SU-DHL-6 (cell line): Measurements from ENCODE around the gene NAA40.

Experiments used
- H2AFZ ChIP-seq: fragments of 200-600 bp; sonication (generic); 2 replicates; pipeline ENCODE4 v1.6.1; 2014; ENCODE audit warnings: low read depth, mild to moderate bottlenecking, moderate library complexity, mixed read lengths, antibody characterized with exemption, low read length; ENCODE audit not compliant: severe bottlenecking
- H3F3A ChIP-seq: fragments of 200-600 bp; shearing (Covaris generic); 2 replicates; pipeline ENCODE4 v1.6.0; 2016; ENCODE audit warnings: antibody characterized with exemption, mild to moderate bottlenecking; ENCODE audit not compliant: insufficient read depth
- H3K27ac ChIP-seq: fragments of 200-600 bp; sonication (generic); 2 replicates; pipeline ENCODE4 v1.5.1; 2016; ENCODE audit warnings: low read depth, mild to moderate bottlenecking, low read length, moderate library complexity, mixed read lengths
- H3K27me3 ChIP-seq: fragments of 200-600 bp; sonication (generic), shearing (Covaris generic); 2 replicates; pipeline ENCODE4 v1.6.0; 2014; ENCODE audit warnings: mild to moderate bottlenecking, low read length
- H3K36me3 ChIP-seq: fragments of 200-600 bp; sonication (generic); 2 replicates; pipeline ENCODE4 v1.6.1; 2014; ENCODE audit warnings: mild to moderate bottlenecking, low read length, mixed read lengths
- H3K4me2 ChIP-seq: fragments of 300-600, 200-600 bp; shearing (Covaris generic), sonication (generic); 2 replicates; pipeline ENCODE4 v1.6.0; 2014; ENCODE audit warnings: low read length, low read depth, mild to moderate bottlenecking; ENCODE audit not compliant: poor library complexity, severe bottlenecking
- H3K4me3 ChIP-seq: fragments of 200-600 bp; sonication (generic); 2 replicates; pipeline ENCODE4 v1.5.1; 2014; ENCODE audit warnings: antibody characterized with exemption, low read length, mild to moderate bottlenecking, mixed read lengths; ENCODE audit not compliant: insufficient read depth, poor library complexity, severe bottlenecking
- H3K79me2 ChIP-seq: fragments of 200-600 bp; sonication (generic); 2 replicates; pipeline ENCODE4 v1.6.1; 2014; ENCODE audit warnings: mild to moderate bottlenecking, low read length, moderate library complexity; ENCODE audit not compliant: insufficient read depth
- H3K9ac ChIP-seq: fragments of 200-600 bp; sonication (generic); 2 replicates; pipeline ENCODE4 v1.7.0; 2014; ENCODE audit warnings: mild to moderate bottlenecking, low read length
- H3K9me2 ChIP-seq: fragments of 200-600 bp; sonication (generic); replicated peaks from 2 replicates; pipeline ENCODE4 v1.6.1; 2014; ENCODE audit warnings: low read length; ENCODE audit not compliant: insufficient read depth
- H3K9me3 ChIP-seq: fragments of 200-600 bp; sonication (generic); 2 replicates; pipeline ENCODE4 v1.6.1; 2014; ENCODE audit warnings: low read length, mixed read lengths; ENCODE audit not compliant: insufficient read depth
- H4K20me1 ChIP-seq: fragments of 200-600 bp; sonication (generic); 2 replicates; pipeline ENCODE4 v1.6.1; 2014; ENCODE audit warnings: low read depth, mild to moderate bottlenecking, antibody characterized with exemption, low read length, moderate library complexity, mixed read lengths
- CTCF ChIP-seq: fragments of 200-600 bp; sonication (generic); IDR thresholded peaks from one replicate; pipeline ENCODE4 v1.5.1; 2017; ENCODE audit warnings: antibody characterized with exemption, mild to moderate bottlenecking, low read length, moderate library complexity; ENCODE audit not compliant: insufficient read depth, poor library complexity, severe bottlenecking
- EZH2phosphoT487 ChIP-seq: fragments of 200-600 bp; sonication (generic), shearing (Covaris generic); conservative IDR thresholded peaks from 2 replicates; pipeline ENCODE4 v1.6.1; 2018; ENCODE audit warnings: mild to moderate bottlenecking, antibody characterized with exemption, low read length, moderate library complexity, mixed read lengths

NAA40 gene

DNA sequence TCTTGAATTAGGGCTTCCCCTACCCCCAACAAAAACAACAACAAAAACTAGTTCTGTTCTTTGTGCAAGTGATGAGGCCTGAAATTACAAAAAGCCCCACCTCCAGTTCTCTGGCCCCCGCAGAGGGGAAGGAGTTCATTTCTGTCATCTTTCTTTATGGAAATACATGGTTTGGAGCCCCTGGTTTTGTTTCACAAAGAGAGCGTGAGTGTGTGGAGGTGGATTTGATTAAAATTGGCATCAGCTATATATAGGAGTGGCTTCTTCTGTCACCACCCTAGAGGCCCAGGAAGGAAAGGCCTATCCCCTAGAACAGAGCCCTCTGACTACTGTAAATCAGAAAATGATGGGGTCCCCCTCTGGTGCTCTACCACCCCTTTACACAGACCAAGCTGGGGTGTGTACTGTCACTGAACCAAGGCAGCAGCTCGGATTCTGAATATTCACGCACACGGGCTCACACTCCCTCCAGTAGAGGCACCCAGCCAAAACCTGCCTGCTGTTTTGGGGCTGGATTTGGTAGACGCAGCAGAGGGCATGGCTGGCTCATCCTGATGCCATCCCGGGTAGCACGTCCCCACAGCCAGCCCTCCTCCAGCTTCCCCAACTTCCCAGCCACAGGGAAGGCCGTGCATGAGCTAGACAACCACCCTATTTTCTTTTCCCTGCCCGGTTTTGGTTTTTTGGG is 41.2 kb upstream of the NAA40 start:
- peaks cover 13% of the 10 kb centered on the region for H3K79me2 ChIP-seq
- TF ChIP-seq EZH2phosphoT487 (no peak), CTCF (no peak)
- no peak overlapping the region for H2AFZ ChIP-seq
- no peaks in the 10 kb centered on the region for H3K9me3 ChIP-seq
- H3K36me3 ChIP-seq, result peaks cover 3% of the 10 kb centered on the region; the same call in 1 of the 2 replicates
- H3K9ac ChIP-seq, result no peak overlapping the region
- peaks cover 7% of the 10 kb centered on the region for H4K20me1 ChIP-seq
- no peaks in the 10 kb centered on the region for H3K9me2 ChIP-seq
- no peak overlapping the region for H3K4me2 ChIP-seq
- no peak overlapping the region for H3K27ac ChIP-seq
- H3K27me3 ChIP-seq, result no peaks in the 10 kb centered on the region
- H3F3A ChIP-seq, result no peaks in the 10 kb centered on the region
- no peak overlapping the region for H3K4me3 ChIP-seq

DNA sequence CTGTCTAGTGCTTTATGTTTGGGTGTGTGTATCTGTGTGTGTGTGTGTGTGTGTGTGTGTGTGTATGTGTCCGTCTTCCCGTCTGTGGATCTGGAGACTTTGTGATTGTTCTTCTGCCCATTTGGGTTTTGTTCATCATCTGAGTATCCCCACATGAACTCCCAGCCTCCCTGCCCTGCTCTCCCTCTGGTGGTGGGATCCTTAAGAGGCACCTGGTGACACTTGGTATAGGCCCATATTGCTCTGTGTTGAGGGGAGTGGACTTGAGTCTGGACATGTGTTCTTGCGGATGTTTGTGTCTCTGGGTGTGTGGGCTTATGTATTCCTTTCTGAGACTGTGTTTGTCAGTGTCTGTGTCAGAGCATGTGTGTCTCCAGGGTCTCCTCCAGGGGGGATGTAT is 37.1 kb upstream of the NAA40 start:
- Histone ChIP-seq H3K27ac (no peak overlapping the region), H3K36me3 (0 out of 2 replicates have a peak, but pooled peaks cover 3% of the 10 kb centered on the region), H3K9ac (no peak overlapping the region), H3K9me2 (no peaks in the 10 kb centered on the region), H3K27me3 (no peaks in the 10 kb centered on the region), H3K9me3 (no peaks in the 10 kb centered on the region), H3K4me3 (no peak overlapping the region), H3F3A (no peaks in the 10 kb centered on the region), H3K4me2 (no peak overlapping the region), H2AFZ (no peak overlapping the region), H4K20me1 (no peaks in the 10 kb centered on the region), H3K79me2 (no peaks in the 10 kb centered on the region)
- TF ChIP-seq CTCF (no peak), EZH2phosphoT487 (no peak)

- H3K27ac ChIP-seq, result no peak overlapping the region
- no peaks in the 10 kb centered on the region for H3K27me3 ChIP-seq
- no peak overlapping the region for H2AFZ ChIP-seq
- H3K4me2 ChIP-seq, result no peak overlapping the region
- no peak overlapping the region for H3K9ac ChIP-seq
- H4K20me1 ChIP-seq, result no peaks in the 10 kb centered on the region
- H3K9me2 ChIP-seq, result no peaks in the 10 kb centered on the region
- no peak overlapping the region for H3K4me3 ChIP-seq
- H3K79me2 ChIP-seq, result no peaks in the 10 kb centered on the region
- no peak for TF ChIP-seq EZH2phosphoT487
- TF ChIP-seq CTCF, result no peak
- H3K9me3 ChIP-seq, result no peaks in the 10 kb centered on the region
- no peaks in the 10 kb centered on the region for H3F3A ChIP-seq
- 0 out of 2 replicates have a peak, but pooled peaks cover 3% of the 10 kb centered on the region for H3K36me3 ChIP-seq
These were observed 34.9 kb upstream of the NAA40 start for GRCh38 chr11:63903884-63904283.
